ENCODE results near the gene CADPS.

DNA sequence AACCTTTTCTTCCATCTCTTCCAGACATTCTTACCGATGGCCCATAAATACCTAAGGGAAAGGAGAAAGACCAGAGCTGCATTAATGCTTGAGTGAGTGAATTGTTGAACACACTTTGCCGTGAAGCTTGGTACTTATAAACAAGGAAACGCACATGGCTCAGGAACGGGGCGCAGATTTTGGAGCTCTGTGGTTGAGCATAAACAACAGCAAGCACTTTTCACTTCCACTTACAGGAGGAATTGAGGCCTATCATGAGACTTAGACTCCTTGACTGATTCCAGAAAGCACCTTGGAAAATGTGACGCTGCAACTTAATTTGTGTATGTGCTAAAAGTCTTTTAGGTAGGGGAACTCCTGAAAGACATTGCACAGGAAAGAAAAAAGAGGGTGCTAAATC is 304.3 kb downstream of the CADPS start:
- TF ChIP-seq, protein P1, sequence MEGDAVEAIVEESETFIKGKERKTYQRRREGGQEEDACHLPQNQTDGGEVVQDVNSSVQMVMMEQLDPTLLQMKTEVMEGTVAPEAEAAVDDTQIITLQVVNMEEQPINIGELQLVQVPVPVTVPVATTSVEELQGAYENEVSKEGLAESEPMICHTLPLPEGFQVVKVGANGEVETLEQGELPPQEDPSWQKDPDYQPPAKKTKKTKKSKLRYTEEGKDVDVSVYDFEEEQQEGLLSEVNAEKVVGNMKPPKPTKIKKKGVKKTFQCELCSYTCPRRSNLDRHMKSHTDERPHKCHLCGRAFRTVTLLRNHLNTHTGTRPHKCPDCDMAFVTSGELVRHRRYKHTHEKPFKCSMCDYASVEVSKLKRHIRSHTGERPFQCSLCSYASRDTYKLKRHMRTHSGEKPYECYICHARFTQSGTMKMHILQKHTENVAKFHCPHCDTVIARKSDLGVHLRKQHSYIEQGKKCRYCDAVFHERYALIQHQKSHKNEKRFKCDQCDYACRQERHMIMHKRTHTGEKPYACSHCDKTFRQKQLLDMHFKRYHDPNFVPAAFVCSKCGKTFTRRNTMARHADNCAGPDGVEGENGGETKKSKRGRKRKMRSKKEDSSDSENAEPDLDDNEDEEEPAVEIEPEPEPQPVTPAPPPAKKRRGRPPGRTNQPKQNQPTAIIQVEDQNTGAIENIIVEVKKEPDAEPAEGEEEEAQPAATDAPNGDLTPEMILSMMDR (IDR thresholded peaks at IDR 0.05; ENCODE audit: poor library complexity), result no peak
- no peak for TF ChIP-seq EZH2 (IDR thresholded peaks at IDR 0.05; ENCODE audit: borderline replicate concordance)

Data from hepatocyte (in vitro differentiated cells).